ENCODE results near the gene HIPK2.

- TF ChIP-seq, protein P1, sequence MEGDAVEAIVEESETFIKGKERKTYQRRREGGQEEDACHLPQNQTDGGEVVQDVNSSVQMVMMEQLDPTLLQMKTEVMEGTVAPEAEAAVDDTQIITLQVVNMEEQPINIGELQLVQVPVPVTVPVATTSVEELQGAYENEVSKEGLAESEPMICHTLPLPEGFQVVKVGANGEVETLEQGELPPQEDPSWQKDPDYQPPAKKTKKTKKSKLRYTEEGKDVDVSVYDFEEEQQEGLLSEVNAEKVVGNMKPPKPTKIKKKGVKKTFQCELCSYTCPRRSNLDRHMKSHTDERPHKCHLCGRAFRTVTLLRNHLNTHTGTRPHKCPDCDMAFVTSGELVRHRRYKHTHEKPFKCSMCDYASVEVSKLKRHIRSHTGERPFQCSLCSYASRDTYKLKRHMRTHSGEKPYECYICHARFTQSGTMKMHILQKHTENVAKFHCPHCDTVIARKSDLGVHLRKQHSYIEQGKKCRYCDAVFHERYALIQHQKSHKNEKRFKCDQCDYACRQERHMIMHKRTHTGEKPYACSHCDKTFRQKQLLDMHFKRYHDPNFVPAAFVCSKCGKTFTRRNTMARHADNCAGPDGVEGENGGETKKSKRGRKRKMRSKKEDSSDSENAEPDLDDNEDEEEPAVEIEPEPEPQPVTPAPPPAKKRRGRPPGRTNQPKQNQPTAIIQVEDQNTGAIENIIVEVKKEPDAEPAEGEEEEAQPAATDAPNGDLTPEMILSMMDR (IDR thresholded peaks at IDR 0.05): no peak
- TF ChIP-seq EP300 (IDR thresholded peaks at IDR 0.05): no peak
Observed at GRCh38 chr7:139680676-139681462, 96.9 kb downstream of the HIPK2 start.
